Activated T-helper 1 cell treated with Interleukin-2 at 50 U/mL for 16 hours (primary cell): ENCODE measurements around the gene ALPL.
"Not testable (repeated sequence)": the region's sequence is repeated elsewhere in the genome, so short reads cannot be mapped to it uniquely, and the experiment has no call there.

Experiments used
- DNase-seq: peaks from one replicate; pipeline ENCODE4 v3.0.0-alpha.2; 2020; ENCODE audit warnings: low read depth

The ALPL gene

GRCh38 chr1:21509351-21510112, at the start of gene ALPL:
TSS of gene ALPL (plus strand) at chr1:21509423. CDS start at chr1:21554082, 44,659 bp downstream.
- no peak for DNase-seq

- DNase-seq, result not testable (repeated sequence)
Observed at GRCh38 chr1:21465127-21465526, 44.1 kb upstream of the ALPL start.

- DNase-seq, result not testable (repeated sequence)
Observed at GRCh38 chr1:21467946-21468345, 41.3 kb upstream of the ALPL start.

- no peak for DNase-seq
Observed at GRCh38 chr1:21468599-21468998, 40.6 kb upstream of the ALPL start.

- DNase-seq, result no peak
Observed at GRCh38 chr1:21469581-21469980, 39.6 kb upstream of the ALPL start.

- no peak for DNase-seq
Observed at GRCh38 chr1:21472861-21473260, 36.4 kb upstream of the ALPL start.

- no peak for DNase-seq
Observed at GRCh38 chr1:21478356-21478755, 30.9 kb upstream of the ALPL start.

- DNase-seq, result not testable (repeated sequence)
Observed at GRCh38 chr1:21483881-21484280, 25.3 kb upstream of the ALPL start.

- no peak for DNase-seq
Observed at GRCh38 chr1:21489146-21489545, 20.1 kb upstream of the ALPL start.

- DNase-seq, result no peak
Observed at GRCh38 chr1:21490774-21491487, 18.3 kb upstream of the ALPL start.

GRCh38 chr1:21491488-21492355, 17.5 kb upstream of the ALPL start:
- no peak for DNase-seq

- no peak for DNase-seq
Observed at GRCh38 chr1:21492356-21492625, 16.9 kb upstream of the ALPL start.

- DNase-seq, result no peak
Observed at GRCh38 chr1:21494196-21494595, 15.0 kb upstream of the ALPL start.

GRCh38 chr1:21495225-21495820, 13.9 kb upstream of the ALPL start:
- DNase-seq, result no peak

GRCh38 chr1:21496063-21496462, 13.2 kb upstream of the ALPL start:
- no peak for DNase-seq

GRCh38 chr1:21496886-21497285, 12.3 kb upstream of the ALPL start:
- DNase-seq, result no peak

GRCh38 chr1:21497466-21498061, 11.7 kb upstream of the ALPL start:
- no peak for DNase-seq

GRCh38 chr1:21499283-21499950, 9.8 kb upstream of the ALPL start:
- DNase-seq, result no peak

GRCh38 chr1:21503706-21504377, 5.4 kb upstream of the ALPL start:
- DNase-seq, result no peak

GRCh38 chr1:21506804-21507203, 2.4 kb upstream of the ALPL start:
- no peak for DNase-seq
